Measurements from ENCODE around the gene EPHB1. TPM values are rescaled to one million over a fixed set of nuclear protein-coding genes. Genes with fewer than 3 reads are reported as not detected.

EPHB1 gene
- total RNA-seq, 4 donors from 2014 or later, result 2.6 to 5.3 (median 3.1) TPM; not detected in 1

DNA sequence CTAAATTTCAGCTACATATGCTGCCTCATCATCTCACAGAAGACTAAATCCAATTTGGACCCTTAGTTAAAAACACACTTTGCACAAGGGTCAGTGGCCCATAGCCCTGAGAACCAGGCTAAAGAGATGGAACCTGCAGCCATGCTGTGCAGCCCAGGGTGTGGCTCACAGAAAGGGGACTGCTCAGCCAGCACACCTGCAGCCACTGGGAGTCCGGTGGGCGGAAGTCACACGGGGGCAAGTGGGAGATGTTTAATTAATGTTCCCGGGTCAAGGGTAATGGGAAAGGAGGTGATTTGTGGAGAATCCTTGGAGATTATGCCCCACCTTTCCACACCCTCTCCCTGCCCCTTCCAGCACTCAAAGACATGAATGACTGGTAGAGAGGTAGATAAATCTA lies 467.4 kb downstream of the EPHB1 start:
- Histone ChIP-seq H3K27ac (no peak overlapping the region), H3K4me1 (no peaks in the 10 kb centered on the region), H3K27me3 (no peaks in the 10 kb centered on the region), H3K9me3 (no peaks in the 10 kb centered on the region), H3K36me3 (no peaks in the 10 kb centered on the region), H3K4me3 (no peak overlapping the region)
- TF ChIP-seq, protein P1, sequence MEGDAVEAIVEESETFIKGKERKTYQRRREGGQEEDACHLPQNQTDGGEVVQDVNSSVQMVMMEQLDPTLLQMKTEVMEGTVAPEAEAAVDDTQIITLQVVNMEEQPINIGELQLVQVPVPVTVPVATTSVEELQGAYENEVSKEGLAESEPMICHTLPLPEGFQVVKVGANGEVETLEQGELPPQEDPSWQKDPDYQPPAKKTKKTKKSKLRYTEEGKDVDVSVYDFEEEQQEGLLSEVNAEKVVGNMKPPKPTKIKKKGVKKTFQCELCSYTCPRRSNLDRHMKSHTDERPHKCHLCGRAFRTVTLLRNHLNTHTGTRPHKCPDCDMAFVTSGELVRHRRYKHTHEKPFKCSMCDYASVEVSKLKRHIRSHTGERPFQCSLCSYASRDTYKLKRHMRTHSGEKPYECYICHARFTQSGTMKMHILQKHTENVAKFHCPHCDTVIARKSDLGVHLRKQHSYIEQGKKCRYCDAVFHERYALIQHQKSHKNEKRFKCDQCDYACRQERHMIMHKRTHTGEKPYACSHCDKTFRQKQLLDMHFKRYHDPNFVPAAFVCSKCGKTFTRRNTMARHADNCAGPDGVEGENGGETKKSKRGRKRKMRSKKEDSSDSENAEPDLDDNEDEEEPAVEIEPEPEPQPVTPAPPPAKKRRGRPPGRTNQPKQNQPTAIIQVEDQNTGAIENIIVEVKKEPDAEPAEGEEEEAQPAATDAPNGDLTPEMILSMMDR (IDR thresholded peaks at IDR 0.05), result no peak
- TF ChIP-seq POLR2A (IDR thresholded peaks at IDR 0.05), result no peak
- DNase-seq, result no peak
- intact Hi-C loops (cut with DNase I; ENCODE audit: low total_unique reads), result no loop called here

DNA sequence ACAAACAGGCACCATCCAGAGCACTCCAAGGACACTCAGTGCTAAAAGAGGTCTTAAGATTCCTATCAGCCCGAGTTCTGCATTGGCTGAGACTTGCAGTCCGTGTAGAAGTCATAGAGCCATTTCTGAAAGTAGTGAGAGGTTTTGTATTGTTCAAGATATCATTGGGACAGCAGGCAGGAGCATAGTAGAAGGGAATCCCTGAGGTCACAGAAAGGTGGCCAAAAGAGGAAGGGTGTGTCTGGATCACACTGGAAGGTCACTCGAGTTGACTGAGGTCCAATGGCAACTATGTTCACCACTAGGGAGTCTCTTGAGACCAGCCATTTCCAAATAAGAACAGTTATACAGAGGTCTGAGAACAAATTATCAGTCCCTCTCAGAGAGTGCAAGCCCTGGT lies 468.3 kb downstream of the EPHB1 start:
- TF ChIP-seq, protein P1 (IDR thresholded peaks at IDR 0.05), result no peak
- no peak for TF ChIP-seq POLR2A (IDR thresholded peaks at IDR 0.05)
- Histone ChIP-seq H3K4me3 (no peak overlapping the region), H3K4me1 (no peaks in the 10 kb centered on the region), H3K27me3 (no peaks in the 10 kb centered on the region), H3K36me3 (no peaks in the 10 kb centered on the region), H3K27ac (no peak overlapping the region), H3K9me3 (no peaks in the 10 kb centered on the region)
- no peak for DNase-seq
- intact Hi-C loops (cut with DNase I; ENCODE audit: low total_unique reads), result no loop called here

DNA sequence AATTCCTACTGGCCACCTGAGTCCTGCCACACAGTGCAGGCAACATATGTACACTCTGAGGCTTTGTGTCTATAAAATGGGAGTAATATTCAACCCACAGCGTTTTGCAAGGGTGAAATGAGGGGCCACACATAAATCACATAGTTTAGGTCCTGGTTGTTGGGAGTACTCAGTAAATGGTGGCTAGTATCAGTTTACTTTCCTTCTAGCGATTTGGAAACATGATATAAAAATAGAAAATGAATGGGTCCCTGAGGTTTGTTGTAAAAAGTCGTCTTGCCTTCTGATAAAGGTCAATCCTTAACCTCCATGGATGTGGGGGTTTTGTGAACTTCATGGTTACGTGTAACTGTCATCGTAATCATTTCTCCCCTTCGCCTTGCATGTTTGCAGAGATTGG lies 472.4 kb downstream of the EPHB1 start:
- H3K27ac ChIP-seq, result no peak overlapping the region
- H3K4me3 ChIP-seq, result no peak overlapping the region
- H3K4me1 ChIP-seq, result no peaks in the 10 kb centered on the region
- intact Hi-C loops (cut with DNase I; ENCODE audit: low total_unique reads), result no loop called here
- DNase-seq, result no peak
- H3K27me3 ChIP-seq, result no peaks in the 10 kb centered on the region
- no peaks in the 10 kb centered on the region for H3K9me3 ChIP-seq
- H3K36me3 ChIP-seq, result no peaks in the 10 kb centered on the region
- TF ChIP-seq, protein P1 (IDR thresholded peaks at IDR 0.05), result no peak
- TF ChIP-seq POLR2A (IDR thresholded peaks at IDR 0.05), result no peak

DNA sequence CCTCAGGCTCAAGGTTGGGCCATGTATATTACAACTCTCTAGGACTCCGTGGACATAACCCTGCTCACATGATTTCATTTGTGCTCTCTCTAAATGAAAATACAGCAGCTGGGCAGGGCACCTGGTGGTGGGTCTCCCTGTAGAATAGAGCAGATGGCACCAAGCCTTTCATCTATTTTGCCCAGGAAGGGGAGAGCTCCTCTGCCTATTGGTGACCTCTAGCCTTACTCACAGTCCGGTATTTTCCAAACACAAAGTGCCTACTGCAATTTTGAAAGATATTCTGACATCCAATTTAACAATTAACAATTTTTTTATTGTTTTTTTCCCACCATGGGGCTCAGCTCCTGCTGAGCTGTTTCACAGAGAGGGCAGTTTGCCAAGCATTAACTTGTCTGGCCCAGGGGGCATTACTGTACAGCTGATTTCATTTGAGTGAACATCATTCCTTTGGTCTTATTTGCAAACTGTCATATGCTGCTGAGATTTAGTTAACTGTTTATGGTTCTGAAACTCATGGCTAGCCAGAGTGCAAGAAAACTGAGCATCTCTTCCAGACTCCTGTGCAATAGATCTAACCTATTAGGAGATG lies 474.0 kb downstream of the EPHB1 start:
- TF ChIP-seq POLR2A (IDR thresholded peaks at IDR 0.05), result no peak
- TF ChIP-seq, protein P1 (IDR thresholded peaks at IDR 0.05), result no peak
- Histone ChIP-seq H3K27me3 (no peaks in the 10 kb centered on the region), H3K36me3 (no peaks in the 10 kb centered on the region), H3K27ac (no peak overlapping the region), H3K4me3 (no peak overlapping the region), H3K9me3 (no peaks in the 10 kb centered on the region), H3K4me1 (no peaks in the 10 kb centered on the region)
- DNase-seq, result no peak
- intact Hi-C loops (cut with DNase I; ENCODE audit: low total_unique reads), result no loop called here

DNA sequence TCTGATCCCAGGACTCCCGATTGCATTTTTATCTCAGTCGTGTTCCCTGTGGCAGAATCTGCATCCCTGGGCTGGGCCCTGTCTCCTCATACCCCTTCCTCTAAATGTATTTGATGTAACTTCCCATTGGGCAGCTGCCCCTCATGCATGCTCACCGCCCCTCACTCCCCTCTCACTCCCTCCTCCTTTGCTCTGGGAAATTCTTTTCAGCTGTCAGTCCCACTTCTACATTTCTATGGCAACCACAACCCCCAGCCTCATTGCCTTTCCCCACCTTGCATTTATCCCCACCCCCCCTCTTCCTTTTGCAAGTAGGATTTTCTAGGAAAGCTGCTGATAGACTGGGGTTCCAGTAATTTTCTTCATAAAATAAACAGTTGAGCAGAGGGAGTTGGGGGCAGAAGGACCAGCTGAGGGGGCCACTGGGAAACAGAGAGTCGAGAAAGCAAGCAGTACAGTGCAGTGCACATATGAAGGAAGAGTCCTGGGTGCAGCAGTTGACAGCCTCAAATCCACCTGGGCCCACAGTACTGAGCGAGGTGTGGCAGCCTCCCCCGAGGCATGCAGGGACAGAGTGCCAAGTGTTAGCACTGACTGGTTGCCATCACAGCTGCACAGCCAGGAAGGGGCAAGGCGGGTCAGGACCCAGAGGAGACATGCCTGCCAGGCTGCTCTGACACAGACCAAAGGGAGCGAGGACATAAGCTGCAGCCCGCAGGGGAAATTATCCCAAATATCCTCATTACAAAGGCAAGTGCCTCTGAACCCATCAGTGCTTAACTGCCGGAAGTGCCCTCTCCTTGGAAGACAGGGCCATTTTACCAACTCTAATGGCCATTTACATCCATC lies 476.3 kb downstream of the EPHB1 start:
- no peak overlapping the region for H3K27ac ChIP-seq
- H3K4me3 ChIP-seq, result no peak overlapping the region
- H3K36me3 ChIP-seq, result no peaks in the 10 kb centered on the region
- no peak for DNase-seq
- no peaks in the 10 kb centered on the region for H3K4me1 ChIP-seq
- intact Hi-C loops (cut with DNase I; ENCODE audit: low total_unique reads), result no loop called here
- no peaks in the 10 kb centered on the region for H3K9me3 ChIP-seq
- TF ChIP-seq POLR2A (IDR thresholded peaks at IDR 0.05), result no peak
- TF ChIP-seq, protein P1 (IDR thresholded peaks at IDR 0.05), result no peak
- H3K27me3 ChIP-seq, result no peaks in the 10 kb centered on the region

Data from uterus (tissue), 4 donors.